ENCODE results near the gene ZNF264.

ZNF264 gene

DNA sequence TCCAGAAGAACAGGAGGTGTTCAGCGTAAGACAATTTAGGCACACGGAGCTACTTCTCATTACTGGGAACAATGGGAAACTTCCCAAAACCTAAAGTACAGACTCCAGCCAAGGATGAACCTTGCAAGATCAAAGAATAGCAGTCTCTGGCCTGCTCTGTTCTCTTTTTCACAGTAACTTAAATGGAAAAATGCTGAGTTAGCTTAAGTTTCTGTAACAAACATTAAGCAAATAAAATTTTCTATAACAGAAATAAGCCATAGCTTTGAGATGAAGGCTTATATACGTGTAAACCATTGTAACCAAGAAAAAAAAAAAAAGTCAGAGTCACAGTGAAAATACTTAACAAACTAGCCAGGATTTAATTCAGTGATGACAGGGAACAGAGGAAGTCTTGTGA lies 70.7 kb downstream of the ZNF264 start:
- TF ChIP-seq, protein P1, sequence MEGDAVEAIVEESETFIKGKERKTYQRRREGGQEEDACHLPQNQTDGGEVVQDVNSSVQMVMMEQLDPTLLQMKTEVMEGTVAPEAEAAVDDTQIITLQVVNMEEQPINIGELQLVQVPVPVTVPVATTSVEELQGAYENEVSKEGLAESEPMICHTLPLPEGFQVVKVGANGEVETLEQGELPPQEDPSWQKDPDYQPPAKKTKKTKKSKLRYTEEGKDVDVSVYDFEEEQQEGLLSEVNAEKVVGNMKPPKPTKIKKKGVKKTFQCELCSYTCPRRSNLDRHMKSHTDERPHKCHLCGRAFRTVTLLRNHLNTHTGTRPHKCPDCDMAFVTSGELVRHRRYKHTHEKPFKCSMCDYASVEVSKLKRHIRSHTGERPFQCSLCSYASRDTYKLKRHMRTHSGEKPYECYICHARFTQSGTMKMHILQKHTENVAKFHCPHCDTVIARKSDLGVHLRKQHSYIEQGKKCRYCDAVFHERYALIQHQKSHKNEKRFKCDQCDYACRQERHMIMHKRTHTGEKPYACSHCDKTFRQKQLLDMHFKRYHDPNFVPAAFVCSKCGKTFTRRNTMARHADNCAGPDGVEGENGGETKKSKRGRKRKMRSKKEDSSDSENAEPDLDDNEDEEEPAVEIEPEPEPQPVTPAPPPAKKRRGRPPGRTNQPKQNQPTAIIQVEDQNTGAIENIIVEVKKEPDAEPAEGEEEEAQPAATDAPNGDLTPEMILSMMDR (IDR thresholded peaks at IDR 0.05; ENCODE audit: low read depth, low read length, missing control alignments): no peak
- no peak overlapping the region for H3K4me3 ChIP-seq (ENCODE audit: low read depth, low read length)
- in situ Hi-C loops (cut with HindIII; ENCODE audit: low sequenced_read_pairs): no loop called here
- no peak for DNase-seq (ENCODE audit: low read depth)

DNA sequence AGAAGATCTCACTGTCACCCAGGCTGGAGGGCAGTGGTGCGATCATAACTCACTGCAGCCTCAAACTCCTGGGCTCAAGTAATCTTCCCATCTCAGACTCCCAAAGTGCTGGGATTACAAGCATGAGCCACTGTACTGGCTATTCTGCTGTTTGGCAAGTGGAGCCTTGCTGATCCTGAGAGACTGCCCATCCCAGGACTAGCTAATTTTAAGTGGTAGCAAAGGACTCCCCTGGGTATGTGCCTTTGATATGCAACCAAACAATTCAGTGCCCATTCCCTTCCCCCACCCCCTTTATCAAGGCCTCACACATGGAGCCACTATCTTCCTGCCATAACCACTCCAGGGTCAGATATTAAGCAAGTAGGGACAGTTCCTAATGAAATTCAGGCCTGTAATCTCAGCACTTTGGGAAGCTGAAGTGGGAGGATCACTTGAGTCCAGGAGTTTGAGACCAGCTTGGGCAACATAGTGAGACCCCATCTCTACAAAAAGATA lies 72.0 kb downstream of the ZNF264 start:
- TF ChIP-seq, protein P1 (IDR thresholded peaks at IDR 0.05; ENCODE audit: low read depth, low read length, missing control alignments): no peak
- in situ Hi-C loops (cut with HindIII; ENCODE audit: low sequenced_read_pairs): no loop called here

DNA sequence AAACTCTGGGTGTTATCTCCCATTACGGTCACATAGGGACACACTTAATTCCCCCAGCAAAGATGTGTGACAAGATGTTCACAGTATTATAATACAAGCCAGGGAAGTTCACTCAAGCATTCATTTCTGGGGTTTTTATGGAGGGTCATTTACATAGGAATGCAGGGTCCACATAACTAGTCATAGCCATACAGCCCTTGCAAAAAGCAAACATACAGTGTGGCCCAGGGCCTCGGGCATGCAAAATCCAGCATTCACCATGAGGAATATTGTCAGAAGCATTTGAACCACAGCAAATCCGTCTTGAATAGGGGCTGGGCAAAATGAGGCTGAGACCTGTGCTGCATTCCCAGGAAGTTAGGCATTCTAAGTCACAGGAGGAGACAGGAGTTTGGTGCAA lies 76.0 kb downstream of the ZNF264 start:
- in situ Hi-C loops (cut with HindIII; ENCODE audit: low sequenced_read_pairs): no loop called here
- peak; percentile 31 for DNase-seq (ENCODE audit: low read depth)
- TF ChIP-seq, protein P1 (IDR thresholded peaks at IDR 0.05; ENCODE audit: low read depth, low read length, missing control alignments): no peak

More for the DNA sequence above, 72.0 kb downstream of the ZNF264 start:
- no peak overlapping the region for H3K4me3 ChIP-seq (ENCODE audit: low read depth, low read length)
- no peak for DNase-seq (ENCODE audit: low read depth)

DNA sequence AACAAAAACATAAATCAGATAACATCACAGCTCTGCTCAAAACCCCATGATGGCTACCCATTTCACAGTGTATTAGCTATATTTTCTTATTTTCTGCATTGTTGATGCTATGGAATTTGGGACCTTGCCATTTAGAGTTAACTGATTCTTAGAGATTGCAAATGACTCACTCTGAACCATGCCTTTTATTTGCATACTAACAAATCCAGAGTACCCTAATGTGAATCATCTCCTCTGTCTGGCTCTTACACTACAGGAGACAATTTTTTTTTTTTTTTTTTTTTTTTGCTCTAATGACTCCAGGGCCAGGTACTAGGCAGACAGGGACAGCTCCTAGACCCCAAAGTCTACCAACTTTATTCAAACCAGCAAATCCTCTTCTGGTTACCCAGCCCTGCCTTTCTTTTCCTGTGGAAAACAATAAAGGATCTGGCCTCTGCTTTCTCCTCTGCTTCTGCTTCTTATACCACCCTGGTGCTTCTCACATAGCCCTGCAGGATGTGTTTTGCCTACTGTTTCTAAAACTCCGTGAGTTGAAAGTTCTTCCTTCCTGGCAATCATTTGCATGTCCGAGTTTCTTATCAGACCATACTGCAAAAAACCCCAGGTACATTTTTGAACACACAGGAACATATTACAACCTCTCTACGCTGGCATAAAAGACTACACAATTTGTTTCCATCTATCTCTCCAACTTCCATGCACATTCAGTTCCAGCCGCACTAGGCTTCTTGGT lies 78.4 kb downstream of the ZNF264 start:
- H3K4me3 ChIP-seq (ENCODE audit: low read depth, low read length): no peak overlapping the region
- TF ChIP-seq, protein P1 (IDR thresholded peaks at IDR 0.05; ENCODE audit: low read depth, low read length, missing control alignments): no peak
- in situ Hi-C loops (cut with HindIII; ENCODE audit: low sequenced_read_pairs): no loop called here
- peak; percentile 73 for DNase-seq (ENCODE audit: low read depth)

More for the DNA sequence above, 76.0 kb downstream of the ZNF264 start:
- H3K4me3 ChIP-seq (ENCODE audit: low read depth, low read length): no peak overlapping the region

DNA sequence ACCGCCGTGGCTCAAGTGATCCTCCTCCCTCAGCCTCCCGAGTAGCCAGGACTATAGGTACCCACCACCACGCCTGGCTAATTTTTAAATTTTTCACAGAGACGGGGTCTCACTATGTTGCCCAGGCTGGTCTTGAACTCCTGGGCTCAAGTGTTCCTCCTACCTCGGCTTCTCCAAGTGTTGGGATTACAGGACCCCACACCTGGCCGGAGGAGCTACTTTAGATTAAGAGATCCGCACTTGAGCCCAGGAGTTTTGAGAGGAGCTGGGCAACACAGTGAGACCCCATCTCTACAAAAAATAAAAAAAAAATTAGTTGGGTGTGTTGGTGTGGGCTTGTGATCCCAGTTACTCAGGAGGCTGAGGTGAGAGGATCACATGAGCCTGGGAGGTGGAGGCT lies 80.0 kb downstream of the ZNF264 start:
- in situ Hi-C loops (cut with HindIII; ENCODE audit: low sequenced_read_pairs): no loop called here
- no peak overlapping the region for H3K4me3 ChIP-seq (ENCODE audit: low read depth, low read length)
- DNase-seq (ENCODE audit: low read depth): no peak
- TF ChIP-seq, protein P1 (IDR thresholded peaks at IDR 0.05; ENCODE audit: low read depth, low read length, missing control alignments): no peak

All from astrocyte of the cerebellum (primary cell).